GM13977 (cell line): Measurements from ENCODE around the gene MS4A14.

Source experiments
- DNase-seq: peaks from one replicate; pipeline ENCODE4 v3.0.0; 2012; ENCODE audit warnings: low spot score
- in situ Hi-C: fragments of 300-500 bp; cut with MboI; formaldehyde crosslinking; loops from one replicate; pipeline ENCODE4 v1.12.0; 2022; ENCODE audit warnings: low sequenced_read_pairs, low pct_unique_long_range_greater_than_20kb, mixed read lengths, inconsistent platforms; ENCODE audit not compliant: unreplicated experiment
- TF ChIP-seq, protein P1 (sequence below): IDR thresholded peaks from 2 replicates; pipeline ENCODE4 v1.5.1; 2012; ENCODE audit warnings: mild to moderate bottlenecking, control low read depth; ENCODE audit not compliant: insufficient read depth; ENCODE audit errors: extremely low read depth, missing control alignments

MS4A14 gene

DNA sequence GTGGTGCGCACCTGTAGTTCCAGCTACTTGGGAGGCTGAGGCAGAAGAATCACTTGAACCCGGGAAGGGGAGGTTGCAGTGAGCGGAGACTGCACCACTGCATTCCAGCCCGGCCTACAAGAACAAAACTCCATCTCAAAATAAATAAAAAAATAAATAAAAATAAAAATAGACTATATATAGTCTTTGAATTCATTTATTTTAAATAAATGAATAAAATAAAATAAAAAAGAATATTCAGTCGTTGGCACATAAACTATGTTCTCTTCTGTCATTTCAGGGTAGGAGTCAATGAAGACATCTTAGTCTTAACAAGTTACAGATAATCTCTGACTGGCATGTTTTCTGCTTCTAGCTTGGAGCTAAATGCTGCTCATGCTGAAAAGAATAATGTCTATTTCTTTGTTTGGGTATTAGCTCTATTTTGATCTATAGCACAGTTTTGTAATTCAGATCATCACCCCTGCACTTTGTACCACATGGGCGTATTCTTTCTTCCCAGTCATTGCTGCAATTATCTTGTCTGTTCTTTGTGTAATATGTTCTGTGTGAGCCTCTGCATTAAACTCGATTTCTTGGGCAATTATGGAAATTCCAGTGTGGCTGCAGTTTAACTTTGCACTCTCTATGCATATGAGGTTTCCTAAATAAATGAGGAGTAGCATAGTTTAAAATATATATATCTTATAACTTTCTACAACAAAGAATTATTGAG is 1.4 kb upstream of the MS4A14 start:
- in situ Hi-C loops: no loop called here
- TF ChIP-seq, protein P1, sequence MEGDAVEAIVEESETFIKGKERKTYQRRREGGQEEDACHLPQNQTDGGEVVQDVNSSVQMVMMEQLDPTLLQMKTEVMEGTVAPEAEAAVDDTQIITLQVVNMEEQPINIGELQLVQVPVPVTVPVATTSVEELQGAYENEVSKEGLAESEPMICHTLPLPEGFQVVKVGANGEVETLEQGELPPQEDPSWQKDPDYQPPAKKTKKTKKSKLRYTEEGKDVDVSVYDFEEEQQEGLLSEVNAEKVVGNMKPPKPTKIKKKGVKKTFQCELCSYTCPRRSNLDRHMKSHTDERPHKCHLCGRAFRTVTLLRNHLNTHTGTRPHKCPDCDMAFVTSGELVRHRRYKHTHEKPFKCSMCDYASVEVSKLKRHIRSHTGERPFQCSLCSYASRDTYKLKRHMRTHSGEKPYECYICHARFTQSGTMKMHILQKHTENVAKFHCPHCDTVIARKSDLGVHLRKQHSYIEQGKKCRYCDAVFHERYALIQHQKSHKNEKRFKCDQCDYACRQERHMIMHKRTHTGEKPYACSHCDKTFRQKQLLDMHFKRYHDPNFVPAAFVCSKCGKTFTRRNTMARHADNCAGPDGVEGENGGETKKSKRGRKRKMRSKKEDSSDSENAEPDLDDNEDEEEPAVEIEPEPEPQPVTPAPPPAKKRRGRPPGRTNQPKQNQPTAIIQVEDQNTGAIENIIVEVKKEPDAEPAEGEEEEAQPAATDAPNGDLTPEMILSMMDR: no peak
- no peak for DNase-seq

DNA sequence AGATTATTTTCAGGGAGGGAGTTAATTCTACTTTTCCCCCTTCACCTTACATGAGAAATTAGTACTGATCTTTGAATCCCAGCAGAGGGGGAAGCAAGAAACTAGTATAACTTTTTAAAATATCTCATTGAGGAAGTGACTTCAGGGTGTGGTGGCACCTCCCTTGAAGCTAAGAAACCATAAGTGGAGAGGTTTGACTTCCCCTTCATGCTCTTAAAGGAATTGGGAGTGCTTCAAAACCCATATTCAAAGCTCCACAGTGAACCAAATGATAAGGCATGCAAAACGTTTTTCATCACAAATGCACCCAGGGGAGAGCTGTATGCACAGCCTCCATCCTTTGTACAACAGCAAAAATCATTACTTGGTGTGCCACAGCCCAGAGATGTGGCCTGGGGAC is 540 bp downstream of the MS4A14 start:
- DNase-seq: peak; percentile 17
- in situ Hi-C loops: no loop called here
- TF ChIP-seq, protein P1: no peak

GRCh38 chr11:60420015-60420414 is 23.8 kb downstream of the MS4A14 start:
- TF ChIP-seq, protein P1: no peak
- DNase-seq: no peak
- in situ Hi-C loops: no loop called here

DNA sequence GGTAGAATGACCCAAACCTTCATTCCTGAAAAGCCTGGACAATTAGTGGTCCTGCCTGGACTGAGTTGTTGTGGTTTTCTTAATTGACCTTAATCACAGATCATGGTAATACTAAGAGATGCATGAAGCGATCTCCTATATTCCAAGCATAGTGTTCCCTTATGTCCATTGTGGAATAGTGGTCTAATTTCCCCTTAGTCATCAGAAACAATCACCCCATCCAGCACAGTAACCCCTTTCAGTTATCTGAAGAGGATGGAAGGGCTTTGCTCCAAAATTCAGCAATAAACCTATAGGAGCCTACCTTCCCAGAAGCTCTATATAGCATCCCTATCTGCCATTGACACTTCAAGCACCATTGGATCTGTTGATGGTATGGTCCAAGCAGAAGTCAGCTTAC is 26.4 kb downstream of the MS4A14 start:
- TF ChIP-seq, protein P1: no peak
- DNase-seq: no peak
- in situ Hi-C loops: no loop called here

DNA sequence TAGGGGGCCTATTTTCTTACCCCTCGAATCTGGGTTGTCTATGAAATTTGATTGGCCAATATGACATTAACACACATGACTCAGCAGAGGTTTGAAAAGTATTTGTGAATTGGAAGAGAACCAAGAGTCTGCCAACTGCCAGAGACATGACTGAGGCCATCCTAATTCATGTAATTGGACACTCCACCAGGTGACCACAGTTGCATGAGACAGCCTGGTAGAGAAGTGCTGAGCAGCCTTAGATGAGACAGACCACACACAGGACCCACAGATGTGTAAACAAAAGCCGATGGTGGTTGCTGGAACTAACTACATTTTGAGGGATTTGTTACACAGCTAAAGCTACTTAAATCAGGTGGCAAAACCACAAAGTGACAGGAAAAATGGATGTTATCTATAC is 32.3 kb downstream of the MS4A14 start:
- TF ChIP-seq, protein P1: no peak
- no peak for DNase-seq
- in situ Hi-C loops: no loop called here

- TF ChIP-seq, protein P1: no peak
- DNase-seq: no peak
- in situ Hi-C loops: no loop called here
Measured at GRCh38 chr11:60429272-60429671, 33.0 kb downstream of the MS4A14 start, which contains the start of gene MS4A5. MS4A5 (plus strand) TSS chr11:60429572; CDS start chr11:60429675, 103 bp downstream.
